ENCODE results near the gene PCLO.
A peak's percentile ranks its signal among the peaks of the same experiment; 100 is the strongest.

PCLO gene, protein sequence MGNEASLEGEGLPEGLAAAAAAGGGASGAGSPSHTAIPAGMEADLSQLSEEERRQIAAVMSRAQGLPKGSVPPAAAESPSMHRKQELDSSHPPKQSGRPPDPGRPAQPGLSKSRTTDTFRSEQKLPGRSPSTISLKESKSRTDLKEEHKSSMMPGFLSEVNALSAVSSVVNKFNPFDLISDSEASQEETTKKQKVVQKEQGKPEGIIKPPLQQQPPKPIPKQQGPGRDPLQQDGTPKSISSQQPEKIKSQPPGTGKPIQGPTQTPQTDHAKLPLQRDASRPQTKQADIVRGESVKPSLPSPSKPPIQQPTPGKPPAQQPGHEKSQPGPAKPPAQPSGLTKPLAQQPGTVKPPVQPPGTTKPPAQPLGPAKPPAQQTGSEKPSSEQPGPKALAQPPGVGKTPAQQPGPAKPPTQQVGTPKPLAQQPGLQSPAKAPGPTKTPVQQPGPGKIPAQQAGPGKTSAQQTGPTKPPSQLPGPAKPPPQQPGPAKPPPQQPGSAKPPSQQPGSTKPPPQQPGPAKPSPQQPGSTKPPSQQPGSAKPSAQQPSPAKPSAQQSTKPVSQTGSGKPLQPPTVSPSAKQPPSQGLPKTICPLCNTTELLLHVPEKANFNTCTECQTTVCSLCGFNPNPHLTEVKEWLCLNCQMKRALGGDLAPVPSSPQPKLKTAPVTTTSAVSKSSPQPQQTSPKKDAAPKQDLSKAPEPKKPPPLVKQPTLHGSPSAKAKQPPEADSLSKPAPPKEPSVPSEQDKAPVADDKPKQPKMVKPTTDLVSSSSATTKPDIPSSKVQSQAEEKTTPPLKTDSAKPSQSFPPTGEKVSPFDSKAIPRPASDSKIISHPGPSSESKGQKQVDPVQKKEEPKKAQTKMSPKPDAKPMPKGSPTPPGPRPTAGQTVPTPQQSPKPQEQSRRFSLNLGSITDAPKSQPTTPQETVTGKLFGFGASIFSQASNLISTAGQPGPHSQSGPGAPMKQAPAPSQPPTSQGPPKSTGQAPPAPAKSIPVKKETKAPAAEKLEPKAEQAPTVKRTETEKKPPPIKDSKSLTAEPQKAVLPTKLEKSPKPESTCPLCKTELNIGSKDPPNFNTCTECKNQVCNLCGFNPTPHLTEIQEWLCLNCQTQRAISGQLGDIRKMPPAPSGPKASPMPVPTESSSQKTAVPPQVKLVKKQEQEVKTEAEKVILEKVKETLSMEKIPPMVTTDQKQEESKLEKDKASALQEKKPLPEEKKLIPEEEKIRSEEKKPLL (N-terminal part only)

DNA sequence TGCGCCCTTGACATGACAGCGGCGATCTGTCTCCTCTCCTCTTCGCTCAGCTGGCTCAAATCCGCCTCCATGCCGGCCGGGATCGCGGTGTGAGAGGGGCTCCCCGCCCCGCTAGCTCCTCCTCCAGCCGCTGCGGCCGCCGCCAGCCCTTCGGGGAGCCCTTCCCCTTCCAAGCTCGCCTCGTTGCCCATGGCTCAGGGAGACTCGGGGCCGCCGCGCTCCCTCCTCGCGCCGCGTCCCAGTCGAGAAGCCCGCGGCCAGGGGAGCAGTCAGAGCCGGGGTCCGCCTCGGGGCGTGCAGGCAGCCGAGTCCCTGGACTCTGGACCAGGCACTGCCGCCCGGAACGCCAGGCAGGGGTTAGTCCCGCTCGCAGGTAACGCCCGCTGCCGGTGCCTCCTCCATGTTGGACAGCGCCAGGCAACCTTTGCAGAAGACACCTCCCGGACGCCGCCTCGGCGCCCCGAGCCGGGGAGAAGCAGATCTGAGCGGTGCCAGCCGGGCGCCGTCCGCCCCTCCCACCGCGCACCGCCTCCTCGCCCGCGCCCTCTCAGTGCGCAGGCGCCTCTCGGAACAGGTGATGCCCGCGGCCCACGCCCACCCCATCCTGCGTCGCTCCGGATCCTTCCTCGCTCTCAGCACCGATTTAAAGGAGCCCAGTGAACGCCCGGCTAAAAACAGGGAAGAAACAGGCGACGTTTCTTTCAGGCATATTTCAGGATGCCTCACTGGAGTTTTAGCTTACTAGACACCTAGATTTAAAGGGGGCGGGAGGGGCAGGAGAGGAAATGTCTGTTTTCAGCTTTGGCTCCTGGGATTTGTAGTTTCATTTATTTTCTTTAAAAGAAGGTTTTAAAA is at the start of gene PCLO:
Gene PCLO, minus strand, starts transcription at position 483 of the 855 bp plus-strand sequence. Its CDS starts 292 bp downstream, at position 191.
- DNase-seq = peak; percentile 37

DNA sequence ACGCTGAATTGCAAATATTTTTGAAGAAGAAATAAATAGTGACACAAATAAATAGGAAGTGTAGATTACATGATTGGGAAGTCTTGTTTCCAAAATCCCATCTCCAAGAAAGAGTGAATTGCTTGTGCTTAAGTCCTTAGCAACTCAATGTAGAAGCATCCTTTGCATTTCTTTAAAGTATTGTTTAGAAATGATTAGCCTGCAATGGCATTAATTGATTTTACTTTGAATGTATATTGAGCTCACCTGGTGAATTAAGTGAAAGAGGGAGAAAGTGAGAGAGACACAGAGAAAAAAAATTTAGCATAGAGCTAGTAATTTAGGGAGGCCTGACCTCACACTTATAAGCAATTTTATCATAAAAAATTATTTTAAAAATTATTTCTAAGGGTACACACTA is 49.0 kb upstream of the PCLO start:
- DNase-seq = no peak

DNA sequence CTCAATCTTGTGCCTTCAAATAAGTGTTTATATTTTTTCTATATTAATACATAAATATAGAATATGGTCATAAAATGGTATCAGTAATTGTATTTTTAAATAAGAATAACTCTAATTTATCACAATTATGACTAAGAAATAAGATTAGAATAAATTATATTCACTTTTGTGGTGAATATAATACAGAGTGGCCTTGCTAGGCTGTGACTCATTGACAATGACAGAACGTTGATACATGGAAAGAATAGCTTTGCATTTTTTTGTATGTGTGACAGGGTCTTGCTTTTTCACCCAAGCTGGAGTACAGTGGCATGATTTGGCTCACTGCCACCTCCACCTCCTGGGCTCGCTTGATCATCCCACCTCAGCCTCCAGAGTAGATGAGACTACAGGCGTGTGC is 47.8 kb upstream of the PCLO start:
- DNase-seq = no peak

DNA sequence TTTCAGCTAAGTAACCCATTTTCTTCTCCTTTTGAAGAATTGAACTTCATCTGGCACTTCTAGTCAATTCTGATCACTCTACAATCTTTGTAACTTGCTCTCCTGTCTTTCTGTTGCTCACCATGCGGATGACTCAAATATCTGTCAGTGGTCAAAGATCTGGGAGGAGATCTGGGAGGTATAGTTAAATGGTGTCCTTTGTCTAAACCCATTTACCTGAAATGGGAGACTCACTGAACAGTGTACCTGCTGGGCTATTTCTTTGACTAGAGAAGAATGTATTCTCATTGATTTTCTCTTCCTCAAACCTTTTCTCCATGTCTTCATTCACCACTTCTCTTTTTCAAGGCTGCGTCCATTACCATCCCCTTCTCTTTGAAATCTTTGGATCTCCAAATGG is 42.0 kb upstream of the PCLO start:
- no peak for DNase-seq

DNA sequence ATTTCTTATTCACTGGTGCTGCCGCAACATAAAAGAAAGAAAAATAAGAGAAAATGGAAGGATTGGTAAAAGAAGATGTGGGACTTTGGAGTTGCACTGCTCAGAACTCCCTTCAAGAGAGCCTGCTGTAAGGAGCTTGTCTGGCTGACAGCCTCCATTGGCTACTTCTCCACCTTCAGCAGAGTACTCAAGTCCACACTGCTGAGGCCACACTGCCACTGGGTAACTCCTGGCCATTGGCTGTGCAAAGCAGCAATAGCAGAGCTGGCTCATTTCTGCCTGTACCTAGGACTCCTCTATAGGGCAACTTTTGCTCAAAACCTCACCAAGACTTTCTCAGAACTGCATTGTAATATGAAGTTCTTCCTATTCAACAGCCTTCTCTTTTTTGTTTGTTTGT is 38.7 kb upstream of the PCLO start:
- DNase-seq = no peak

DNA sequence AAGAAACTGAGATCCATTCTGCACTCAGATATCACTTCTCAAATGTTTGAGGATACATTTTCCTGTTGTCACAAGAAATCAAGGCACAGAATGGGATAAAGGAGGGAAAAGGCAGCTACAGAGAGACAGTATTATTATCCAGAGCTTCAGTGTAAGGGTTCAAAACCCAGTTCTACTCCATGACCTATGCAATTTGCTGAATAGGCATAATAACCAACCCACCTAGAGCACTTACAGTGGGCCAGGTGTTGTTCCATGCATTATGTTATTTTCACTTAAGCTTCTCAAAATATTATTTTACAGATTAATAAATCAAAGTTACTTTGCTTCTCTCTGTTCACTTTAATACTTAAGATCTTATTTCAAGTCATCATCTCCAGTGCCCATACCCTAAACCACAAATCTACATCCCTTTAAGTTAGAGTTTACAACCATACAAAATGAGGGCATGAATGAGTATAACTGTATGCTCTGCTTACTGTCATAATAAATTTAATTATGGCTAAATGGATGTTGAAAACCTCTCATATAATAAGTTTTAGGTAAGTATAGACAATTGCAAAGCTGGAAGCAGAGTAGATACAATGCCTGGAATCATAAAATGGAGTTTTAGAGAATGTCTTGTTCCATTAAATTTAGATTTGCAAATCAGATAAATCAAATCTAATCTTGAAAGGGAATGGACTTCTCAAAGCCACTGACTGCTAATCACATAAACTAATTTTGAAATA is 28.1 kb upstream of the PCLO start:
- no peak for DNase-seq

DNA sequence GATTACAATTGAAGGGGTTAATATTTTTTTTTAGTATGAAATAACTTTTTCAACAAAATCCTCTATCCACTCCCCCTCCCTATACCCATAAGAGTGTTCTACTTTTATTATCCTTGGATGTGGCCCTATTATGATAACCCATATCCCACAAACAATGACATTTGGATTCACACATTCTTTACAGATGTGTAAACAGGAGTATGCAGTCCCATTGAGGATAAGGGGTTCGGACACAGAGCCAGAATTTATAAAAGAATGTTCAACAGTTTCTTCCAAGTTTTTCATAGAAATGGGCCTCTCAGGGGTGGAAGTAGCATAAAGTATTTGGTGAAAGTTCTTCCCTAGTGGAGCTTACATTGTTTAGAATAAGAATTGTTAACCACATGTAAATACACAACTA is 16.1 kb upstream of the PCLO start:
- no peak for DNase-seq

DNA sequence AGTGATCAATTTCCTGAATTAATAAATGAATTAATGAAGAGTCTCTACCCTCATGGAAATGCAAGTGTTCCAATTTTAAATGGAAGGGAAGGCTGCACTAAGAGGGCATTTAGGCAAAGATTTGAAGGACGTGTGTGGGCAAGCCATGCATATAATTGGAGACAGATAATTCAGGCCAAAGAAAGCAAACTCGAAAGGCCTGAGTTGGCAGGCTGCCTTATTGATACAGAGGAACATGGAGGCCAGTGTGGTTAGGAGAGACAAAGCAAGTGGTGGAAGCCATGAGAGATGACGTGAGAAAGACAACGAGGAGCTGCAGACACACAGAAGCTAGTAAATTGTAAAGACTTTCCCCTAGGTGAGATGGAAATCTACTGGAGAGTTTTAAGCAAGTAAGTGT is 15.4 kb upstream of the PCLO start:
- no peak for DNase-seq

DNA sequence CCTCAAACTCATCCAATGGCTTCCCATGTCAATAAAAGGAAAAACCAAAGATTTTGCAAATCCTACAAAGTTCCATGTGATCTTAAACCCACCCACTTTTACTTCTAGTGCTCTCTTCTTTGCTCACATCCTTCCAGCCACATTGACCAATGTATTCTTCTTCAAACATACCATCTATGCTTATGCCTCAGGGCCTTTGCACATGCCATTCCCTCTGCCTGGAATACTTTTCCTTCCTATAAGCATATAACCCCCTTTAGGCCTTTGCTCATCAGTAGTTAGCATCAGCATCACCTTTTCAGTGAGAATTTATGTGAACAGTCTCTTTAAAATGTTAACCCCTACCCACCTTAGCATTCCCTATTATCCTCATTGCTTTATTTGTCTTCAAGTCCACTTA is 11.0 kb upstream of the PCLO start:
- DNase-seq = no peak

DNA sequence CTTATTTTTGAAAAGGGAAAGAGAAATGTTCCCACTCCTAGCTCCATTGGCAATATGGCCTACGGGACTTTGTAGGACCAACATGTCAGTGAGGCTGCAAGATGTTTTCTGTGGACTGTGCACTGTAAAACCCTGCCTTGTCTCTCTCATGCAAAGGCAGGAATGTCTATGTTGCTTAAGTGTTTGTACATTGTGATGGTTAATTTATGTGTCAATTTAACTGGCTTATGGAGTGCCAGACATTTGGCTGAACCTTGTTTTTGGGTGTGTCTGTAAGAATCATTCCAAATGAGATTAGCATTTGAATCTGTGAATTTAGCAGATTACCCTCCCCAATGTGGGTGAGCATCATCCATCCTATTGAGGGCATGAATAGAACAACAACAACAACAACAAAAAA is 4.1 kb upstream of the PCLO start:
- no peak for DNase-seq

DNA sequence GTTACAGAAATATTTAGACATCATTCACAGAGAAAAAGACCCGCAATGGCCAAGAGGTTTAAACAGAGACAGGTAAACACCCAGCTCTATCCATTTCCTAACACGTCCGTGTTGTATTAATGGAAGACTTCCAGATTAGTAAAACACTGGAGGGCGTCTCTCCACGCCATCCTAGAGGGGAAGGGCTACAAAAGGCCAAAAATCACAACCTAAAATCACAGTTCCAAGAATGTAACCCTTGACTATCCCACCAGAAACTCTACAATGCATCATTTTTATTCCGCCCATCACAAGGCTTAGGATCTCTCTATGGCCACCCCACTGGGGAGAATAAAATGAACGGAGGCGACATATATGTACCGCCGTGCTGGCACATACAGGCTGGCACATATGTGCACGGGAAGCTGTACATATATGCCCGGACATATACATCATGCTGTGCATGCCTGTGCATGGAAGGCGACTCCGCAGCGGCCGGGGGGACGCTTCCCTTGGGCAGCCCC is 734 bp downstream of the PCLO start:
- DNase-seq = no peak

DNA sequence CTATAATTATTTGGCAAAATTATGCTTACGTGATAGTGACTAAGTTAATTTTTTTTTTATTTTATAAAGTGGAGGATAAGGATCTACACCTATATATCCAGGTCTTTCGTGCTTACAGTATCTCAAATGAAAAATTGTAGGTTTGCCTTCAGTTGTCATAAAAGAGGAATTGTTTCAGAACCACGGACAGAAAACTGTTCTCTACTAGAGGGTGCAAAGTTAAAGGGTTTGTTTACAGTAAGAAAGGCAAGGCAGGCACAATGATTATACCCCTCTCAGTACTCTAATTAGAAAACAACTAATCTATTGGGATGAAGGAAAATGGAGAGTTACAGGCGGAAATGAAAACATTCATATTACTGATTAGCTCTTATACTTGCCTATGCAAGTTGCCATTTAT is 1.5 kb downstream of the PCLO start:
- DNase-seq = no peak

DNA sequence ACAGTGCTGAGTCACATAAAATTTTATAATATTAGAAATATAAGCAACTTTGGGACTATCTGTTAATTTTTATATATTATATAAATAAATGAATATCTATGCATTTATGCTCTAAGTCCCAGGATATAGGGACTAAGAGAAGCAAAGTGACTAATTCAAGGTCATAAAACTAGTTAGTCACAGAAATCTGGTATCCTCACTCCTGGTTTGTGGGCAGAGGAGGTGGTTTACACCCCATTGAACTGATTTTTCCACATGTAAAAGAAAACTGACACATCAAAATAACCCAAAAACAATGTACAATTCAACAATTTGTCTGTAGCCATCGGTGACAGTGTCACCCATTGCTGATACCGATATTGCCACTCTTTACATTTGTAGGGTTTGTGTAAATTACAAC is 3.0 kb downstream of the PCLO start:
- DNase-seq = no peak

DNA sequence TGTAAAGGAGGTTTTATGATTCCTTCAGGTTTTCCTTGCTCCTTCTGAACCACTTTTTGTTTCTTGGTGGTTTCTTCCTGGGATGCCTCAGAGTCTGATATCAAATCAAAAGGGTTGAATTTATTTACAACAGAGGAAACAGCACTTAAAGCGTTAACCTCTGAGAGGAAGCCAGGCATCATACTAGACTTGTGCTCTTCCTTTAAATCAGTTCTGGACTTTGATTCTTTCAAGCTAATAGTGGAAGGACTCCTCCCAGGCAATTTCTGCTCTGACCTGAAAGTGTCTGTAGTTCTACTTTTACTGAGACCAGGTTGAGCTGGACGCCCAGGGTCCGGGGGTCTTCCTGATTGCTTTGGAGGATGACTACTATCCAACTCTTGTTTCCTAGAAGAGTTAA is 6.7 kb downstream of the PCLO start:
- no peak for DNase-seq

DNA sequence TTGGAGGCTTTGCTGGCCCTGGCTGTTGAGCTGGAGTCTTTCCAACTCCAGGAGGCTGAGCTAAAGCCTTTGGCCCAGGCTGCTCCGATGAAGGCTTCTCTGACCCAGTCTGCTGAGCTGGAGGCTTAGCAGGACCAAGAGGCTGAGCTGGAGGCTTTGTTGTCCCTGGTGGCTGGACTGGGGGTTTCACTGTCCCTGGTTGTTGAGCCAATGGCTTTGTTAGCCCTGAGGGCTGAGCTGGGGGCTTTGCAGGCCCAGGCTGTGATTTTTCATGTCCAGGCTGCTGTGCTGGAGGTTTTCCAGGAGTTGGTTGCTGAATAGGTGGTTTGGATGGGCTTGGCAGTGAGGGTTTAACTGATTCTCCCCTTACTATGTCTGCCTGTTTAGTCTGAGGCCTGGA is 7.3 kb downstream of the PCLO start:
- no peak for DNase-seq

DNA sequence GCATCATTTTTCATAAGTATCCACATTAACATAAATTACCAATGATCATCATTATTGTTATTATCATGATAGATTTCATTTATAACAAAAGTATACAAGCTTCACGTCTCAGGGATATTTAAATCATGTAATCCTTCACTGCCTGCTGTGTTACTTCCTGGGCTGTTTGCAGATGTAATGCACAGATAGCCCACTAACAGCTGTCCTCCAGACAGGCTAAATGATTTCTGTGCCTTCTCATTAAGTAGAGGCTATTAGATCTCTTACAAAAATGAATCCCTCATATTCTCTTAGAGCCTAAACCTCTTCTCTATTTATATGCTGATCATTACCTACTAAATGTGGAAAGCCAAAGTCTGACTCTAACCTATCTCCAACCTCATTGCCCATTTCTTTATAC is 9.3 kb downstream of the PCLO start:
- DNase-seq = no peak

DNA sequence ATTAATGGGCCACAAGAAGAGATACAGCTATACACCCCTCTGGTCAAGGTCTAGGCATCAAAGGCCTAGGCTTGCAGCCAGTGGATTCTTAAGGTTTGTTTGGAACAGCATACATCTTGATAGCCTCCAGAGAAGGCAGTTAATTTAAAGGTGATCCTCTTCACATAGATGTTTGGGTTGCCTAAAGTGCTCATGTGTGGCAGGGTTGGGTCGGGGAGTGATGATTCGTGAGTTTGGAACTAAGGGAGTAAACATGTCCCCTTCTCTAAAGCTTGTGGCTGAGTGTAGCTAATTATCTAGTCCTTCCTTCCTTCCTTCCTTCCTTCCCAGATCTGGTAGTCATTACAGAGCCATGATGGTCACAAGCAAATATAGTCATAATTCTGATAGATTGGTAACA is 12.4 kb downstream of the PCLO start:
- no peak for DNase-seq

DNA sequence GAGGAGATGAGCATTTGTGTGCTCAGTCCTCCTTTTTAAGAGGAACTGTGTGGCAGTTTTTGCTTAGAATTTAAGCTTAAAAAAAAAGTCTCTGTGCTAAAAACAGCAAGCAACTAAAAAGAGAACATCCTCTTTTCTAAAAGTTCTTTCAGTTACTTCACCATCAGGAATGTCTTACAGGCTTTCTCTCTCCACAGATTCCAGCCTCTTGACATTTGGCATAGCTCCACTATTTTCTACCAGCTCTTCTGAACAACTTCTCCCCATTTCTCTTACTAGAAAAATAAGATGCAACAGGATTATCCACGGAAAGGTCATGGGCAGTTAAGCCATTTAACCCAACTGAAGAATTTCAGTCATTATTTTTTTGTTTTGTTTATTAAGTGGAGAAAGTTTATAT is 13.2 kb downstream of the PCLO start:
- DNase-seq = no peak

DNA sequence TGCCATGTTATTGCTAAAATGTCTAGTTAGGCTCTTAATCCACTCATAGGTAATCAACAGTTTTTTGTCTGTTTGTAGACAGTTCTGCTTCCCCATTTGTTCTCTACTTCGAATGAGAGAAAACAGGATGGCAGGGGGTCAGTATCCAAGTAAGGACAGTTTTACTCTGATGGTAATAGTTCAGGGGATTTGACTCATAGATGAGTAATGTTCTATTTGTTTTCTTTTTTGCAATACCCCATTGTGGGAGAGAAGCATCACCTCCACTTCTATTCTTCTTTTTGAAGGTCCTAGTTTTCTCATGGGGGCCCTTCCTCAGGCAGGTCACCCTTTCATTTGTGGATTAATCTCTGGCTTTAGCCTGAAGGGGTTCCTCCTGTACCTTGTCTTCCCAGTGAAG is 13.9 kb downstream of the PCLO start:
- no peak for DNase-seq

DNA sequence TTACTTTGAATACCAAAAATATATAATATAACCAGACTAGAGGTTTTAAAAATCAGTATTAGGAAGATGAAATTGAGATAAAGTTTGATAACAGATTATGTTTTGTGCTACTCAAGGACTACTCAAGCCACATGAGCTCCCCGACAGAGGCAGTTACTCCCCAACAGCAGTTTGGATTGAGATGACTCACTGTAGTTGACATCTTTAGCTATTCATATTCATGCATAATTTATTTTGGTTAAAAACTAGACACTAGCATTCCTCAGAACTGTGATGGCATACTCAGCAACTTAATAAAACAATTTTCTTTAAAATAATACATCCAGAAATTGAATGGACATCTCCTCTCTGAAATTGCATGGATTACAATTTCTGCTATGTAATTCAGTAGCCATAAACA is 19.6 kb downstream of the PCLO start:
- DNase-seq = no peak

DNA sequence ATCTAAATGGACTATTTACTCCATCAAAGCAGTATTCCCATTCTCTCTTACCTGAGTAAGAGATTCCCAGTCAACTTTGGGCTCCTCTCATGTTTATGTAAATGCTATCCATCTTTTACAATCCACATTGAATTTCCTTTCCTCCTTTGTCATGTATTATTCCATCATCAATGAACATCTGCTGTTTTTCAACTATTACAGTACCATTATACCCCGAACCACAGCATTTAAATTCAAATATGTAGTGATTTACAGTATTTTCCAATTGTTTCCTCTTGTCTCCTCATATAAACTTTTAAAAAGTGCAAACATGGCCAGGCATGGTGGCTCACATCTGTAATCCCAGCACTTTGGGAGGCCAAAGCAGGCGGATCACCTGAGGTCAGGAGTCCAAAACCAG is 20.3 kb downstream of the PCLO start:
- no peak for DNase-seq

DNA sequence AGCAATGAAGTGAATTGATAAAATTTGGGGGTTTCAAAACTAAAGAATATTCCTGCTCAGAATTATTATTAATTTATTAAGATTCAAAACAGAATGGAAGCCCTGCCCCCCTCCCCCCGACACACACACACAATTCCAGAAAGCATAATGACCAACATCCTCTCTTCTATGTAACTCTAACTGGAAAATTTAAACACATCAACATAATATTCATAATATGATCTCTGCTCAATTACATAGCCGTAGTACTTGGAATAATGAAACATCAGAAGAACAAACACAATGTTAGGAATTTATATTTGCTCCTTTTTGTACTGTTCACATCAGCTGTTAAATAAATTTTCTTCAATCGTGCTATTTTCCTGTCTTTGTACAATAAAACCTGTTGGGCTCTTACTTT is 20.8 kb downstream of the PCLO start:
- DNase-seq = no peak

Measured in EL (cell line).